HepG2 (cell line): Measurements from ENCODE around the gene PDCD2. TPM values are rescaled to one million over a fixed set of nuclear protein-coding genes. Genes with fewer than 3 reads are reported as not detected.

Experiments used
- FOSL2 ChIP-seq: sonication (generic); formaldehyde crosslinking; IDR thresholded peaks from 2 replicates; pipeline ENCODE4 v1.4.0; 2020; ENCODE audit warnings: missing genetic modification reagents
- JUNB ChIP-seq: sonication (generic); formaldehyde crosslinking; IDR thresholded peaks from 2 replicates; pipeline ENCODE4 v1.8.0; 2022; ENCODE audit warnings: missing genetic modification reagents, mild to moderate bottlenecking, borderline replicate concordance
- NFYC ChIP-seq: IDR thresholded peaks from 2 replicates; pipeline ENCODE4 v1.6.1; 2016; ENCODE audit warnings: missing genetic modification reagents, missing compliant biosample characterization
- RARG ChIP-seq: sonication (generic); formaldehyde crosslinking; IDR thresholded peaks from 2 replicates; pipeline ENCODE4 v1.4.0; 2020; ENCODE audit warnings: low read depth, mild to moderate bottlenecking, missing genetic modification reagents
- RBAK ChIP-seq: sonication (generic); formaldehyde crosslinking; IDR thresholded peaks from 2 replicates; pipeline ENCODE4 v1.5.1; 2020; ENCODE audit warnings: mild to moderate bottlenecking, missing genetic modification reagents
- RORA ChIP-seq: sonication (generic); formaldehyde crosslinking; IDR thresholded peaks from 2 replicates; pipeline ENCODE4 v1.5.0; 2020; ENCODE audit warnings: mild to moderate bottlenecking, missing genetic modification reagents, moderate library complexity
- SETDB1 ChIP-seq: sonication (generic); formaldehyde crosslinking; IDR thresholded peaks from 2 replicates; pipeline ENCODE4 v1.5.1; 2020; ENCODE audit warnings: missing genetic modification reagents, mild to moderate bottlenecking, borderline replicate concordance
- ZFP1 ChIP-seq: IDR thresholded peaks from 2 replicates; pipeline ENCODE4 v1.6.1; 2016
- ZNF3 ChIP-seq: IDR thresholded peaks from 2 replicates; pipeline ENCODE4 v1.7.0; 2017; ENCODE audit warnings: inconsistent platforms
- ZNF407 ChIP-seq: sonication (generic); formaldehyde crosslinking; IDR thresholded peaks from one replicate; pipeline ENCODE4 v1.5.1; 2020; ENCODE audit warnings: mild to moderate bottlenecking, missing genetic modification reagents; ENCODE audit errors: not compliant biosample characterization
- ZNF724P ChIP-seq: sonication (generic); formaldehyde crosslinking; IDR thresholded peaks from 2 replicates; pipeline ENCODE4 v1.8.0; 2022; ENCODE audit warnings: missing genetic modification reagents, borderline replicate concordance
- ZNF790 ChIP-seq: sonication (generic); formaldehyde crosslinking; IDR thresholded peaks from 2 replicates; pipeline ENCODE4 v1.8.0; 2022; ENCODE audit warnings: missing genetic modification reagents, mild to moderate bottlenecking, borderline replicate concordance
- polyA plus RNA-seq, 8 experiments: library from polyadenylated mRNA; depleted of rRNA in 3 of 8; stranded (reverse) in 7 of 8; unstranded in 1 of 8; fragments of >200 nt; fragmentation: Illumina TruSeq in 4 of 8; extraction: Trizol in 4 of 8; gene quantifications; 2 replicates each; pipeline versions ENCODE4 v1.2.1 to v1.2.3, GENCODE V29; 2011 to 2016; ENCODE audit warnings: low read depth in 4 of 8, missing spikeins in 1 of 8, mixed read lengths in 1 of 8; ENCODE audit not compliant: insufficient read depth in 1 of 8
- total RNA-seq, 5 experiments: library from RNA; depleted of rRNA; stranded (reverse); fragments of >200 nt; fragmentation: Illumina TruSeq; extraction: Trizol; gene quantifications; 2 replicates each; pipeline ENCODE4 v1.2.3, GENCODE V29; 2016; ENCODE audit warnings: low read depth in 1 of 5
- TF ChIP-seq, protein P1 (sequence below), 2 experiments: sonication (generic) in 1 of 2; formaldehyde crosslinking in 1 of 2; IDR thresholded peaks; 2 replicates each; pipeline versions ENCODE4 v1.5.1 to v1.6.1; 2011 to 2020; ENCODE audit warnings: borderline replicate concordance in 1 of 2, low read depth in 1 of 2, low read length in 1 of 2, mild to moderate bottlenecking in 1 of 2, missing genetic modification reagents in 1 of 2, moderate library complexity in 1 of 2
- TF ChIP-seq, protein P2 (sequence below): sonication (generic); formaldehyde crosslinking; IDR thresholded peaks from 2 replicates; pipeline ENCODE4 v1.5.0; 2020; ENCODE audit warnings: missing genetic modification reagents
- TF ChIP-seq, protein P3 (sequence below): fragments of 450-650 bp; IDR thresholded peaks from 2 replicates; pipeline ENCODE4 v1.6.1; 2017; ENCODE audit warnings: mild to moderate bottlenecking

Gene PDCD2
- total and polyA plus RNA-seq, 2 of the 13 experiments (the other 11 are each of a cell fraction or from before 2014, with no cell fraction given) = 83.6 to 133 TPM

GRCh38 chr6:170552765-170553533 lies 31.5 kb downstream of the PDCD2 start, which contains the start of gene PSMB1 (continued):
- peak; percentile 98 for TF ChIP-seq ZNF407 (CRISPR knock-in tag)
- peak; percentile 67 for TF ChIP-seq FOSL2
- TF ChIP-seq JUNB (CRISPR knock-in tag) = no peak; the same call in 1 of the 2 replicates
- no peak for TF ChIP-seq RORA
- TF ChIP-seq ZNF3 (CRISPR knock-in tag) = no peak
- no peak for TF ChIP-seq SETDB1 (CRISPR knock-in tag)
- TF ChIP-seq RBAK (CRISPR knock-in tag) = 0 out of 2 replicates have a peak, but pooled peaks have one; percentile 22
- TF ChIP-seq, protein P1, sequence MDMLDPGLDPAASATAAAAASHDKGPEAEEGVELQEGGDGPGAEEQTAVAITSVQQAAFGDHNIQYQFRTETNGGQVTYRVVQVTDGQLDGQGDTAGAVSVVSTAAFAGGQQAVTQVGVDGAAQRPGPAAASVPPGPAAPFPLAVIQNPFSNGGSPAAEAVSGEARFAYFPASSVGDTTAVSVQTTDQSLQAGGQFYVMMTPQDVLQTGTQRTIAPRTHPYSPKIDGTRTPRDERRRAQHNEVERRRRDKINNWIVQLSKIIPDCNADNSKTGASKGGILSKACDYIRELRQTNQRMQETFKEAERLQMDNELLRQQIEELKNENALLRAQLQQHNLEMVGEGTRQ (IDR thresholded peaks at IDR 0.05; ENCODE audit: low read depth, low read length) = no peak
- TF ChIP-seq, protein P1 (CRISPR knock-in tag; IDR thresholded peaks at IDR 0.05; ENCODE audit: borderline replicate concordance) = no peak
- TF ChIP-seq ZNF790 (CRISPR knock-in tag) = no peak
- TF ChIP-seq ZFP1 (CRISPR knock-in tag) = no peak
- TF ChIP-seq, protein P2, sequence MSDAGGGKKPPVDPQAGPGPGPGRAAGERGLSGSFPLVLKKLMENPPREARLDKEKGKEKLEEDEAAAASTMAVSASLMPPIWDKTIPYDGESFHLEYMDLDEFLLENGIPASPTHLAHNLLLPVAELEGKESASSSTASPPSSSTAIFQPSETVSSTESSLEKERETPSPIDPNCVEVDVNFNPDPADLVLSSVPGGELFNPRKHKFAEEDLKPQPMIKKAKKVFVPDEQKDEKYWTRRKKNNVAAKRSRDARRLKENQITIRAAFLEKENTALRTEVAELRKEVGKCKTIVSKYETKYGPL (CRISPR knock-in tag) = peak; percentile 7
- TF ChIP-seq ZNF724P (CRISPR knock-in tag) = peak; percentile 75; the same call in 1 of the 2 replicates
- no peak for TF ChIP-seq RARG
- TF ChIP-seq, protein P3, sequence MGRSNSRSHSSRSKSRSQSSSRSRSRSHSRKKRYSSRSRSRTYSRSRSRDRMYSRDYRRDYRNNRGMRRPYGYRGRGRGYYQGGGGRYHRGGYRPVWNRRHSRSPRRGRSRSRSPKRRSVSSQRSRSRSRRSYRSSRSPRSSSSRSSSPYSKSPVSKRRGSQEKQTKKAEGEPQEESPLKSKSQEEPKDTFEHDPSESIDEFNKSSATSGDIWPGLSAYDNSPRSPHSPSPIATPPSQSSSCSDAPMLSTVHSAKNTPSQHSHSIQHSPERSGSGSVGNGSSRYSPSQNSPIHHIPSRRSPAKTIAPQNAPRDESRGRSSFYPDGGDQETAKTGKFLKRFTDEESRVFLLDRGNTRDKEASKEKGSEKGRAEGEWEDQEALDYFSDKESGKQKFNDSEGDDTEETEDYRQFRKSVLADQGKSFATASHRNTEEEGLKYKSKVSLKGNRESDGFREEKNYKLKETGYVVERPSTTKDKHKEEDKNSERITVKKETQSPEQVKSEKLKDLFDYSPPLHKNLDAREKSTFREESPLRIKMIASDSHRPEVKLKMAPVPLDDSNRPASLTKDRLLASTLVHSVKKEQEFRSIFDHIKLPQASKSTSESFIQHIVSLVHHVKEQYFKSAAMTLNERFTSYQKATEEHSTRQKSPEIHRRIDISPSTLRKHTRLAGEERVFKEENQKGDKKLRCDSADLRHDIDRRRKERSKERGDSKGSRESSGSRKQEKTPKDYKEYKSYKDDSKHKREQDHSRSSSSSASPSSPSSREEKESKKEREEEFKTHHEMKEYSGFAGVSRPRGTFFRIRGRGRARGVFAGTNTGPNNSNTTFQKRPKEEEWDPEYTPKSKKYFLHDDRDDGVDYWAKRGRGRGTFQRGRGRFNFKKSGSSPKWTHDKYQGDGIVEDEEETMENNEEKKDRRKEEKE = no peak
- TF ChIP-seq NFYC (CRISPR knock-in tag) = no peak
